A673 (cell line): ENCODE measurements around the gene RPL36.

ENCODE experiments used
- CTCF ChIP-seq: fragments of 300-800, 200-600 bp; sonication (generic); conservative IDR thresholded peaks from 2 replicates; pipeline ENCODE4 v1.5.1; 2017; ENCODE audit warnings: low read depth, mild to moderate bottlenecking, antibody characterized with exemption, low read length, moderate library complexity, mixed read lengths
- EZH2 ChIP-seq: fragments of 200-600 bp; sonication (generic); IDR thresholded peaks from 2 replicates; pipeline ENCODE4 v1.6.1; 2017; ENCODE audit warnings: borderline replicate concordance, low read depth, mild to moderate bottlenecking, mixed read lengths, antibody characterized with exemption, low read length; ENCODE audit not compliant: poor library complexity, severe bottlenecking

DNA sequence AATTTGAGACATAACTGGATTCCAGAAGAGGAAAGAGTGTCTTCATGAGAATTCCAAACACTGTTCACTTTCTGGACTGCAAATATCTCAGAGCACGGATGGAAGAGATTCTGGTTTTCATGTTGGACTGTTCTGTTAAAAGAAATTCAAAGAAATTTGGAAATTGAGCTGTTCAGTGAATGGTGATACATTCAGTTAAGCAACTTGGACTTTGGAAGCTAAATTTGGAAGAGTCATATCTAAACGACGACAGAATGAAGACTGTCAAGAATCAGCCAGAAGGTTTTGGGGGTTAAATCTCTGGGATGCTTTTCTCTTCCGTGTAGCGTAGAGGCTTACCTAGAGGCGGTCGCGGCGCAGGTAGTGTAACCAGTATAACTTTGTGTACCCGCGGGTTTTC lies 41.6 kb upstream of the RPL36 start:
- TF ChIP-seq CTCF (no peak), EZH2 (no peak)
